H1 (cell line): ENCODE measurements around the gene PLSCR3. TPM values are rescaled to one million over a fixed set of nuclear protein-coding genes. Genes with fewer than 3 reads are reported as not detected.

ENCODE experiments used
- CTCF ChIA-PET: fragments of 300-600 bp; sonication (Branson Sonifier 250); formaldehyde crosslinking; loops from one replicate; lab custom pipeline; 2021; ENCODE audit not compliant: partially characterized antibody; lab: Charles Lee
- POLR2A ChIA-PET: fragments of 300-600 bp; sonication (Branson Sonifier 250); formaldehyde crosslinking; loops from one replicate; lab custom pipeline; 2021; ENCODE audit warnings: inconsistent platforms; ENCODE audit not compliant: partially characterized antibody; lab: Charles Lee
- DNase-seq, 2 experiments: peaks; one replicate each; pipeline versions ENCODE4 v3.0.0 to v3.0.0-alpha.2; 2010 to 2022; ENCODE audit warnings: low spot score in 2 of 2, low read depth in 1 of 2, mixed read lengths in 1 of 2
- FAIRE-seq: peaks from 2 replicates; lab custom pipeline; 2011; peaks lifted over from hg19 to GRCh38; lab: Jason Lieb, UNC
- H2AFZ ChIP-seq: 2 replicates; pipeline ENCODE4 v1.8.1; 2012; ENCODE audit warnings: low read length, inconsistent platforms
- H2AK5ac ChIP-seq: 2 replicates; pipeline ENCODE4 v1.6.1; 2013; ENCODE audit warnings: low read depth, low read length
- H2BK120ac ChIP-seq: replicated peaks from 2 replicates; pipeline ENCODE3; 2013; ENCODE audit warnings: low read depth, low read length, inconsistent platforms
- H2BK12ac ChIP-seq: 2 replicates; pipeline ENCODE4 v1.6.1; 2013; ENCODE audit warnings: low read depth, low read length
- H2BK15ac ChIP-seq: 2 replicates; pipeline ENCODE4 v1.6.1; 2013; ENCODE audit warnings: low read length
- H2BK20ac ChIP-seq: 2 replicates; pipeline ENCODE4 v1.6.1; 2013; ENCODE audit warnings: low read length
- H2BK5ac ChIP-seq: 2 replicates; pipeline ENCODE4 v1.6.1; 2013; ENCODE audit warnings: low read depth, low read length
- H3K14ac ChIP-seq: 2 replicates; pipeline ENCODE4 v1.6.1; 2013; ENCODE audit warnings: inconsistent platforms; ENCODE audit not compliant: insufficient read length
- H3K18ac ChIP-seq: 2 replicates; pipeline ENCODE4 v1.6.1; 2013; ENCODE audit warnings: low read length; ENCODE audit errors: extremely low read depth
- H3K23ac ChIP-seq: 2 replicates; pipeline ENCODE4 v1.6.1; 2013; ENCODE audit warnings: inconsistent platforms; ENCODE audit not compliant: insufficient read length
- H3K23me2 ChIP-seq: 2 replicates; pipeline ENCODE4 v1.6.1; 2013; ENCODE audit warnings: low read depth, low read length
- H3K27ac ChIP-seq: 2 replicates; pipeline ENCODE4 v1.6.1; 2011; ENCODE audit warnings: low read depth, low read length, inconsistent platforms
- H3K27me3 ChIP-seq, 4 experiments: replicated peaks in 1 of 4; 1 replicate in 1 of 4; 2 replicates in 3 of 4; pipeline versions ENCODE4 v1.6.1 to v1.8.1; 2011 to 2013; ENCODE audit warnings: low read length in 3 of 4, mild to moderate bottlenecking in 3 of 4, inconsistent platforms in 2 of 4, mixed read lengths in 2 of 4, moderate library complexity in 1 of 4; ENCODE audit not compliant: control insufficient read depth in 3 of 4, insufficient read depth in 3 of 4; ENCODE audit errors: extremely low read depth in 1 of 4
- H3K36me3 ChIP-seq, 4 experiments: 2 replicates each; pipeline versions ENCODE4 v1.6.1 to v1.8.1; 2011 to 2013; ENCODE audit warnings: mild to moderate bottlenecking in 4 of 4, low read length in 3 of 4, moderate library complexity in 2 of 4, control low read depth in 1 of 4, inconsistent platforms in 1 of 4; ENCODE audit not compliant: insufficient read depth in 4 of 4, control insufficient read depth in 2 of 4
- H3K4ac ChIP-seq: replicated peaks from 2 replicates; pipeline ENCODE3; 2013; ENCODE audit warnings: low read length, low read depth, mixed read lengths, inconsistent platforms; ENCODE audit not compliant: insufficient read length
- H3K4me1 ChIP-seq, 4 experiments: replicated peaks in 1 of 4; 1 replicate in 1 of 4; 2 replicates in 3 of 4; pipeline versions ENCODE4 v1.6.1 to v1.8.1; 2011 to 2013; ENCODE audit warnings: low read length in 3 of 4, inconsistent platforms in 2 of 4, mixed read lengths in 1 of 4; ENCODE audit not compliant: insufficient read depth in 4 of 4, control insufficient read depth in 3 of 4
- H3K4me2 ChIP-seq, 2 experiments: 2 replicates each; pipeline versions ENCODE4 v1.6.1 to v1.8.1; 2011 to 2013; ENCODE audit warnings: low read depth in 2 of 2, low read length in 2 of 2, control low read depth in 1 of 2, inconsistent platforms in 1 of 2, mild to moderate bottlenecking in 1 of 2; ENCODE audit not compliant: insufficient read depth in 1 of 2
- H3K4me3 ChIP-seq, 4 experiments: fragments of 200-600, 300-600 bp in 1 of 4; sonication (generic), shearing (Covaris generic), sonication (Bioruptor Twin) in 1 of 4; 2 replicates each; pipeline versions ENCODE4 v1.5.1 to v1.8.1; 2011 to 2016; ENCODE audit warnings: low read length in 4 of 4, low read depth in 3 of 4, control low read depth in 2 of 4, inconsistent platforms in 2 of 4, mild to moderate bottlenecking in 2 of 4, mixed read lengths in 1 of 4, moderate library complexity in 1 of 4; ENCODE audit not compliant: insufficient read depth in 2 of 4; ENCODE audit errors: extremely low read depth in 1 of 4
- H3K56ac ChIP-seq: replicated peaks from 2 replicates; pipeline ENCODE3; 2013; ENCODE audit warnings: low read depth, mild to moderate bottlenecking, mixed read lengths, low read length, inconsistent platforms; ENCODE audit not compliant: insufficient read length
- H3K79me1 ChIP-seq: 2 replicates; pipeline ENCODE4 v1.6.1; 2013; ENCODE audit warnings: low read depth, low read length, control low read depth
- H3K79me2 ChIP-seq, 2 experiments: 2 replicates each; pipeline versions ENCODE4 v1.6.1 to v1.8.1; 2012 to 2013; ENCODE audit warnings: low read length in 2 of 2, mild to moderate bottlenecking in 2 of 2, inconsistent platforms in 1 of 2; ENCODE audit not compliant: insufficient read depth in 2 of 2, control insufficient read depth in 1 of 2
- H3K9ac ChIP-seq, 4 experiments: replicated peaks in 1 of 4; 1 replicate in 1 of 4; 2 replicates in 3 of 4; pipeline versions ENCODE4 v1.6.1 to v1.8.1; 2011 to 2013; ENCODE audit warnings: low read depth in 3 of 4, low read length in 3 of 4, control low read depth in 2 of 4, mild to moderate bottlenecking in 2 of 4, moderate library complexity in 2 of 4, inconsistent platforms in 1 of 4; ENCODE audit errors: extremely low read depth in 1 of 4
- H3K9me3 ChIP-seq, 2 experiments: 2 replicates each; pipeline versions ENCODE4 v1.6.1 to v1.8.1; 2012 to 2013; ENCODE audit warnings: mild to moderate bottlenecking in 2 of 2, moderate library complexity in 2 of 2, control low read depth in 1 of 2, inconsistent platforms in 1 of 2, low read depth in 1 of 2, low read length in 1 of 2, mixed read lengths in 1 of 2; ENCODE audit not compliant: insufficient read depth in 2 of 2
- H4K20me1 ChIP-seq, 2 experiments: replicated peaks in 1 of 2; 2 replicates each; pipeline versions ENCODE3 to v1.8.1; 2011 to 2013; ENCODE audit warnings: inconsistent platforms in 2 of 2, low read length in 2 of 2, mild to moderate bottlenecking in 1 of 2; ENCODE audit not compliant: insufficient read depth in 2 of 2, control insufficient read depth in 1 of 2
- H4K5ac ChIP-seq: 2 replicates; pipeline ENCODE4 v1.6.1; 2013; ENCODE audit warnings: low read length, low read depth, mixed read lengths, inconsistent platforms; ENCODE audit not compliant: insufficient read length
- H4K8ac ChIP-seq: 2 replicates; pipeline ENCODE4 v1.8.0; 2013; ENCODE audit warnings: mild to moderate bottlenecking, moderate library complexity, low read length, inconsistent platforms; ENCODE audit not compliant: insufficient read depth; ENCODE audit errors: extremely low read depth
- H4K91ac ChIP-seq: replicated peaks from 2 replicates; pipeline ENCODE3; 2013; ENCODE audit warnings: low read length, mixed read lengths, inconsistent platforms; ENCODE audit not compliant: insufficient read length
- ASH2L ChIP-seq: fragments of 200-600, 300-600 bp; sonication (generic); IDR thresholded peaks from one replicate; pipeline ENCODE4 v1.7.1; 2017; ENCODE audit warnings: low read length
- ATF2 ChIP-seq: IDR thresholded peaks from 2 replicates; pipeline ENCODE4 v1.6.1; 2012; ENCODE audit warnings: low read length, inconsistent platforms
- CHD1 ChIP-seq: IDR thresholded peaks from 2 replicates; pipeline ENCODE4 v1.6.1; 2012; ENCODE audit warnings: low read depth, low read length, improper control_type of control experiment
- E2F6 ChIP-seq: IDR thresholded peaks from 2 replicates; pipeline ENCODE4 v1.6.1; 2012; ENCODE audit warnings: inconsistent platforms
- GTF2F1 ChIP-seq: IDR thresholded peaks from 2 replicates; pipeline ENCODE4 v1.6.1; 2012; ENCODE audit warnings: low read depth, low read length, improper control_type of control experiment, borderline replicate concordance
- HDAC6 ChIP-seq: IDR thresholded peaks from one replicate; pipeline ENCODE4 v1.7.1; 2012; ENCODE audit warnings: low read depth, mild to moderate bottlenecking, inconsistent platforms, low read length, moderate library complexity
- RXRA ChIP-seq: IDR thresholded peaks from 2 replicates; pipeline ENCODE4 v1.6.1; 2011; ENCODE audit warnings: low read depth, mild to moderate bottlenecking, low read length, moderate library complexity; ENCODE audit not compliant: insufficient read depth
- SP1 ChIP-seq: IDR thresholded peaks from 2 replicates; pipeline ENCODE4 v1.6.1; 2011; ENCODE audit warnings: low read depth, low read length
- SP4 ChIP-seq: IDR thresholded peaks from 2 replicates; pipeline ENCODE4 v1.6.1; 2012; ENCODE audit warnings: low read length, inconsistent platforms
- ZNF274 ChIP-seq: IDR thresholded peaks from 2 replicates; pipeline ENCODE4 v1.7.0; 2012; ENCODE audit warnings: low read length, borderline replicate concordance; ENCODE audit errors: extremely low read depth
- WGBS, 2 experiments: shearing (Covaris generic) in 1 of 2; methylation state at CpG; one replicate each; pipeline versions ENCODE4 v1.1.6 to v1.1.7; 2013 to 2015; ENCODE audit warnings: low lambda C conversion rate in 2 of 2, mixed read lengths in 2 of 2, inconsistent platforms in 1 of 2, low coverage in 1 of 2, missing lambda C conversion rate in 1 of 2; ENCODE audit not compliant: insufficient replicate concordance in 2 of 2, insufficient coverage in 1 of 2, insufficient read length in 1 of 2; ENCODE audit errors: extremely low coverage in 1 of 2, missing lambda C conversion rate in 1 of 2; 5-methylcytosine and 5-hydroxymethylcytosine counted together
- polyA plus RNA-seq, 7 experiments: library from polyadenylated mRNA; depleted of rRNA in 3 of 7; stranded (reverse) in 5 of 7; unstranded in 2 of 7; fragments of >200 nt in 5 of 7; fragments of 200-250 nt in 2 of 7; gene quantifications; 1 replicate in 5 of 7; 2 replicates in 1 of 7; 4 replicates in 1 of 7; pipeline versions ENCODE4 v1.2.1 to v1.2.3, GENCODE V29; 2011 to 2013; ENCODE audit warnings: missing spikeins in 2 of 7, mixed read lengths in 2 of 7
- total RNA-seq: library from RNA; stranded (reverse); fragmentation: NEBNext Ultra II Directional; extraction: Animal tissue kit (Norgen Biotek cat#: 25700); gene quantifications from 2 replicates; pipeline ENCODE4 v1.2.1, GENCODE V29; 2021

PLSCR3 gene
- total and polyA plus RNA-seq, 2 of the 8 experiments (the other 6 are each of a cell fraction or from before 2014, with no cell fraction given): 36.1 to 38.7 TPM

- Histone ChIP-seq H4K5ac (no peak overlapping the region), H4K20me1 (peaks cover 2 to 5% of the 10 kb centered on the region in 2 experiments), H3K14ac (no peak overlapping the region), H3K4me1 (peaks cover 0 to 15% (median 2%) of the 10 kb centered on the region in 4 experiments; a peak in 4 of 7 replicates), H4K91ac (no peak overlapping the region), H3K79me1 (no peaks in the 10 kb centered on the region), H3K79me2 (no peaks in the 10 kb centered on the region), H3K23me2 (peaks cover 2% of the 10 kb centered on the region; the same call in 1 of the 2 replicates), H2BK20ac (no peak overlapping the region), H4K8ac (no peak overlapping the region), H3K4me3 (no peak overlapping the region), H3K36me3 (peaks cover 0 to 21% (median 9%) of the 10 kb centered on the region in 4 experiments; a peak in 5 of 8 replicates), H3K27me3 (no peaks in the 10 kb centered on the region), H2AFZ (no peak overlapping the region), H3K4ac (no peak overlapping the region), H3K4me2 (no peak overlapping the region), H3K18ac (no peak overlapping the region), H2BK12ac (0 out of 2 replicates have a peak overlapping the region, but pooled peaks have one; percentile 12), H2BK15ac (no peak overlapping the region), H2AK5ac (peak overlapping the region; percentile 6; the same call in 1 of the 2 replicates), H3K56ac (no peak overlapping the region), H3K27ac (no peak overlapping the region), H3K23ac (no peak overlapping the region), H2BK120ac (no peak overlapping the region), H2BK5ac (no peak overlapping the region; the same call in 1 of the 2 replicates), H3K9ac (peak overlapping the region in 1 of 4 experiments; percentile 28; a peak in 1 of 7 replicates), H3K9me3 (no peaks in the 10 kb centered on the region)
- WGBS, 2 experiments: 74% methylated on average over 16 of the region's 18 CpGs; no CpG with 5 or more reads in 1 of the 2 experiments
- ChIA-PET CTCF (interaction anchor here (0.9 to 2.4 kb wide), 4 partner anchors 9 to 142 kb away, joined by 3 to 9 read pairs (median 3); partner anchors contain the start of gene PLSCR3), POLR2A (interaction anchor here (0.8 to 2.8 kb wide), 6 partner anchors 17 to 156 kb away, joined by 3 to 9 read pairs (median 4); partner anchors contain the start of genes TMEM102 and TNK1)
- DNase-seq: no peak
- no peak for FAIRE-seq
- no peak for TF ChIP-seq CHD1
- TF ChIP-seq ASH2L: no peak
- TF ChIP-seq ATF2: no peak
- TF ChIP-seq GTF2F1: no peak
- no peak for TF ChIP-seq ZNF274
- TF ChIP-seq E2F6: no peak
- no peak for TF ChIP-seq HDAC6
- TF ChIP-seq SP1: no peak
- no peak for TF ChIP-seq SP4
- no peak for TF ChIP-seq RXRA
Measured at GRCh38 chr17:7418472-7419152, 24.3 kb upstream of the PLSCR3 start.
